Amygdala (tissue), 56 donors: ENCODE measurements around the gene RPL4.
"Not testable (repeated sequence)": the region's sequence is repeated elsewhere in the genome, so short reads cannot be mapped to it uniquely, and the experiment has no call there.

Experiments used
- DNase-seq, 56 donors: peaks; one replicate each; lab custom pipeline; 2025; lab: John Stamatoyannopoulos, UW

Gene RPL4

DNA sequence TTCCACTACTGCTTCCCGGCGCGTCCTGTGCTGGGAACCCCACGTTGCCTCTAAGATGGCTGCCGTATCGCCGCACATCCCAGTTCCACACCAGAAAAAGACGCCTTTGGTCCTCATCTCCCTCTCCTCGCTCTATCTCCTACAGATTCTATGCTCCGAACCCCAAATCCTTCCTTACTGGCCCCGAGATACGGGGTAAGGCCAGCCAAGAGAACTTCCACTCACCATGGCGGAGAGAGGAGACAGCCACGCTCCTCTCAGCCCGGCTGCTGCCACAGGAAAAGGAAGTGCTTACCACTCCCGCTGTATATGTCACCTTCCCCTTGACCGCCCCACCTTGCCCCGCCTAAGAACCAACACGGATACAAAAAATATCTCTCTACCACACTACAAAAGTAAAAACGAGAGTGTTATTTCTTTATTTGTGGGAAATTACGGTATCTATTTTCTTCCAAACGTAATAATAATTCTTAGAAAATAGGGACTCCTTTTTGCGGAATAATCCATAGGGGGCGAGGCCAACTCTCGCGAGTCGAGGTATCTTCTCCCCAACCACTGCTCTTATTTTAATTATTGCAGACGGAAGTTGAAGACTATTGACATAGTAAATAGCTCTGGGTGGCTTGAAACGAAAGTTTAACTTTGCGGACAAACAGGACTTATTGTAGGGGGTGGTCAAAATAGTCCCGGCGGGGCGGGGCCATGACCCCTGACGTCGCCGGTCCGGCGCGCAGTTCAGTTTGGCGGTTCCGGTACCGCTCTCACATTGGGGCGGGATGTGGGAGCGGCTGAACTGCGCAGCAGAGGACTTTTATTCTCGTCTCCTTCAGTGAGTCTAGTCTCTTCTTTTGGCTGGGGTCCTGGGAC lies at the start of gene RPL4, which contains the start of gene ZWILCH:
TSS of gene RPL4 (minus strand) at position 293 of the 867 bp plus-strand sequence. CDS start at position 228, 65 bp downstream.
TSS of gene ZWILCH (plus strand) at position 764 of the 867 bp plus-strand sequence. CDS start at position 777, 13 bp downstream.
- peak; percentile 4 to 79 (median 52) for DNase-seq

DNA sequence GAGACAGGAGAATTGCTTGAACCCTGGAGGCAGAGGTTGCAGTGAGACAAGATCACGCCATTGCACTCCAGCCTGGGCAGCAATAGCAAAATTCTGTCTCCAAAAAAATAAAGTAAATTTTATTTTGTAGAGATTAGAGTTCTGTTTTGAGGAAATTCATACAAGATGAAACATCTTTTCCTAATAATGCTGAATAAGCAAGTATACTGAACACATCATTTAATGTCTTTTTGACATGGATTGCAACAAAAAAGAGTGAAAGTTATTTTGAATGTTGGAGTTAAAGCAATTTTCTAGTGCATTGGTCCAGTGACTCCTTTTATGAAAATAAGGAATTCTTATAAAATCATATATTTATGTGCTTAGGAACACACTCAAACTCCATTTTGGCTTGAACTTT lies 40.6 kb upstream of the RPL4 start:
- no peak for DNase-seq

DNA sequence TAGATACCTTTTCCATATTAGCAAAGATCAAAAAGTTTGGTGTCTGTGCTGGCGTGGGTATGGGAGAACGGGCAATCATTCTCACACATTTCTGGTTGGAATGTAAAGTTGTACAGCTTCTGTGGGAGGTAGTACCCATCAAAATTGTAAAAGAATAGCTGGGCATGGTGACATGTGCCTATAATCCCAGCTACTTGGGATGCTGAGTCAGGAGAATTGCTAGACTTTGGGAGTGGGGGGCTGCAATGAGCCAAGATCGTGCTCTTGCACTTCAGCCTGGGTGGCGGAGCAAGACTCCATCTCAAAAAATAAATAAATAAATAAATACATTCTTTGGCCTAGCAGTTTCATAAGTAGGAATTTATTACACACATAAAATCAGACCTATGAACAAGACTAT lies 38.2 kb upstream of the RPL4 start:
- no peak for DNase-seq

DNA sequence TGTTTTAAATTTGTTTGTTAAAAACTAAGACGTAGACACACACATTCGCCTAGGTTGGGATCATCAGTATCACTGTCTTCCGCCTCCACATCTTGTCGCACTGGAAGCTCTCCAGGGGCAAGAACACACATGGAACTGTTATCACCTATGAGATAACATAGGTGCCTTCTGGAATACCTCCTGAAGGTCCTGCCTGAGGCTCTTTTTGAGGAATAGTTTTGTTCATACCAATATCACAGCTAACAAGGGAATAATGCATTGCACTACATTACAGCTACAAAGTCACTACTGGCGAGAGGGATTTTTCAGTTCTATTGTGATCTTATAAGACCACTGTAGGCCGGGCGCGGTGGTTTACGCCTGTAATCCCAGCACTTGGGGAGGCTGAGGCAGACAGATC lies 30.4 kb upstream of the RPL4 start:
- DNase-seq, result no peak

DNA sequence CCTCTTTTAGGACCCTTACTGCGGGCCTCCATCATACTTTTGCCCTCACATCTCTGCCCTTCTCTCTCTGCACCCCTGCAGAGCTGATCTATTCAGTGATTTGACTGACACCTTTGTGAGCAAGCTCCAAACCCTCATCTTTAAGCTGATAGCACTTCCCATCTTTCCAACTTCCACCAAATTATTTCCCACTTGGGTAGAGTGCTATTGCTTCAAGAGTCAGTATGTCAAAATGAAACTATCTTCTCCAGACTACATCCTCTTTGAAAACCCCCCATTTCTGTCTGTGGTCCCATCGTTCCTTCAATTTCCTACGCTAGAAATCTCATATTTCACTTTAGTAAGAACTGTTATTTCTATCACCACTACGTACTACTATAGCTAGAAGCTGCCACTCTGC lies 20.2 kb upstream of the RPL4 start:
- DNase-seq, result no peak

DNA sequence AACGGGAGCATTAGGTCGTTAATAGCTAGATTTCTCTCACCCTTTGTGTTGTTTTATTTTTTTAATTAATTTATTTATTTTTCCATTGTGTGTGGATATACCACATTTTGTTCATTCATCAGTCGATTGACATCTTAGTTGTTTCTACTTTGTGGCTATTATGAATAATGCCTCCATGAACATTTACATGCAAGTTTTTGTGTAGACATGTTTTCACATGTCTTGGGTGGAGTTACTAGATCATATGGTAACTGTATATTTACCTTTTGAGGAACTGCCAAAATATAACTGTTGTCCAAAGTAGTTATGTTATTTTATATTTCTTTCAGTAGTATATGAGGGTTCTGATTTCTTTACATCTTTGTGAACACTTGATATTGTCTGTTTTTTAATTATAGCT lies 19.3 kb upstream of the RPL4 start:
- no peak for DNase-seq

DNA sequence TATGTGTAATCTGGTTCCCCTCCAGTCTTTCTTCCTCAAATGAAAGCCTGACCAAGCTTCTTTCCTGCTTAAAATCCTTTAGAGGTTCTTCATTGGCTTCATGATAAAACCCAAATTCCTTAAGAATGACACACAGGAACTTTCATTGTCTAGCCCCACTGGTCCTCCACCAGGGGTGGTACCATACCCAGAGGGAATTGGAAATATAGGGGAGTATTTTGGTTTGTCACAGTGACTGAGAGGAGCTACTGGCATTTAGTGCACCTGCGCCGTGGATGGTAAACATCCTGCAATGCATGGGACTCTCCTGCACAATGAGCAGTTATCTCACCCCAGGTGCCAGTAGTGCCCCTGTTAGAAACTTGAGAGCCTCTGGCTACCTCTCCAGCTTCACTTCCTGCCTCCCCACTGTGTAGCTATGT lies 11.3 kb upstream of the RPL4 start:
- no peak for DNase-seq

DNA sequence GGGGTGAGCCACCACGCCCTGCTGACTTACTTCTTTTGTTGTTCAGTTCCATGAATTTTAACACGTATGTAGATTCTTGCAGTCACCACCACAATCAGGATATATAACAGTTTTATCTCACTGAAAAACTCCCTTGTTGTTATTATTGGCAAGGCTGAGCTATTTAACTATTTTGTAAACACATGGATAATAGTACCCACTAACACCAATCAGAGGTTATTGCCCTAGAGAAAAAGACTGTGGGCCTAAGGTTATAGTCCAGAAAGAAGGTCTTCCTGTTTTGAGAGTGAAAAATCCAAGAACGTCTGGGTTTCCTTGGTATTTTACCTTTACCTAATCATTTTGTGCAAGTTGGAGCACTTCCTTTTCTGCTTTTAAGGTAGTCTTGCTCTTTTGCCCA lies 9.9 kb upstream of the RPL4 start:
- DNase-seq, result no peak

DNA sequence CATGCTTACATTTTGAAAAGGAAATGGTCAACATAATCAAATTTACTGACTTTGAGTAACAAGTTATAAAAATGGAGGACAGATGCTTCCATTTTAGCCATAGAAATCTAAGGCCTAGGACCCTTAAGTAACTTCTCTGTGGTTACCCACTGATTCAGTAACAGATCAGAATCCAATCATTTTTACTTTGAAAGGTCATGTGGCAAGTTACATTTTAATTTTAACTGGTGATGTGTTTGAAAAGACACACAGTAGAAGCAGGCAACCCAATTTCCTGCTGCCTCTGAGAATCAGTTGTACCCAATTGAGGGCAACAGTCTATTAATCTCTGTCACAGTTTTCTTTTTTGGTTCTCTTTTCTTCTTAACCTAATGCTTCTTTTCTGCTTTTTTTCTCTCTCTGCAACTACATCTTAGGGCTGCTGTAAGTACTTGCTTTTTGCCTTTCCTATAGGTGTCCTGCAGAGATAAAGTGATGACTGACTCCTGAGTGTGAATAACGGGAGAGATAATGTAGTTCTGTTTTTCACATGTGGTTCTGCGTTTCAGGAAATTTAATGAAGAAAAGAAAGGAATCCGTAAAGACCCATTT lies 3.7 kb upstream of the RPL4 start:
- no peak for DNase-seq

DNA sequence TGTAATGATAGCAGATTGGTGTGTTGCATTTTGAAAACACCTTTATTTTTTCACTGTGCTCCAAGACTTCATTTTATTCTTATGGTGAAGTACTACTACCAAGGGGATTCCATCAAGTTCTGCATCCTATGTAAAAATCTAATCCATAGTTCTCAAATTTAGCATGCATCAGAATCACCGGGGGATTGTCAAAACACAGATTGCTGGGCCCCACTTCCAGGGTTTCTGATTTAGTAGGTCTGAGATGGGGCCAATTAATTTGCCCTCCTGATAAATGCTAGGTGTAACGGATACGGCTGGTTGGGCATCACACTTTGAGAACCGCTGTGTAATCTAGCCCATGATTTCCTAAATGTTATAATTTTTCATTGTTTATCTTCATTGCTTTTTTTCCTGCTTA lies 1.2 kb upstream of the RPL4 start:
- no peak for DNase-seq

DNA sequence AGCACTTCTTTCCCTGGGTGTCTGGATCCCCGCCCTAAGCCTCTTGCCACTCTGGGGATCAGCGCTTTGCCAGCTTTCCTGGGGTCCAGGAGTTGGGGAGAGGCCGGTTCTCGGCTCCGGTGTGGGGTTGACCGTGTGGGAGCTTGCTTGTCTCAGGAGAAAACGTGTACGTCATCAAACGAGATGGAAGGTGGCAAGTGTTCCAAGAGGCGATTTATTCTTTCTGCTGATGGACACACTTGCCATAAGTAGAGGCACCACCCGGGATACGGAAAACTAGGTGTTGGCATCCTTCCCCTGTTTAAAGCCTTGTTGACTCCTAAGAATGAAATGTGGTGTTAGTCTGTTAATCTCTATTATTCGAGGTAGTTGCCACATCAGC lies 766 bp upstream of the RPL4 start:
- DNase-seq, result peak in 1 of 56 donors; percentile 58

DNA sequence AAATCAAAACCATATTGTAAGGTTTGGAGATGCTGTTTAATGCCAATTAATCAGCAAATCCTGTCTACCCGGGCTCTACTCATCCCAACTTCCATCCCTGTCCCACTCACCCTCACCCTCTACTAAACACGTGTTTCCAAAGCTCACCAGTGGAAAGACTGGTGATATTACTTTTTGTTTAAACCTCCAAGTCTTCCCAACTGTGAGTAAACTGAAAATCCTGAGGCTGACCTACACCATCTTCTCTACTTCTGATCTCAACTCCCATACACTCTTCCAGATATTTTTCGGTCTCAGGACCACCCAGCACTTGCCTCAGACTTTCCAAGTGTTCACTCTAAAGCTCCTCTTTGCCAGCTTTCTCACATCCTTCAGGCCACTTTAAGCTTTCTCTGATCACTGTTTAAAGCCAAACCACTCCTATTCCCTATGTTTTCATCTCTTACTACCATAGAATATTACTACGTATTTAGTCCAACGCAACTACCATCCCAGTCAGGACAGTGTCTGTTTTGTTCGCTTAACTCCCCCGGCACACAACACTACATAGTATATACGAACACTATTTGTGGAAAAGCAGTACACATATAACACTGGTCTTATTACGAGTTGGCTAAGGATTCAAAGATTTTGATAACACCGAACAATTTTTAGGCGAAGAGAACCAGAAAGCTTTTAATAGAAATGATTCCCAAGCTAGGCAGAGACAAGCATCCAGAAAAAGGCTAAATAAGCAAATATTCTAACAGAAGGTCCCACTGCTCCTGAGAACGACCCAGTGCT lies 684 bp downstream of the RPL4 start:
- DNase-seq, result no peak

DNA sequence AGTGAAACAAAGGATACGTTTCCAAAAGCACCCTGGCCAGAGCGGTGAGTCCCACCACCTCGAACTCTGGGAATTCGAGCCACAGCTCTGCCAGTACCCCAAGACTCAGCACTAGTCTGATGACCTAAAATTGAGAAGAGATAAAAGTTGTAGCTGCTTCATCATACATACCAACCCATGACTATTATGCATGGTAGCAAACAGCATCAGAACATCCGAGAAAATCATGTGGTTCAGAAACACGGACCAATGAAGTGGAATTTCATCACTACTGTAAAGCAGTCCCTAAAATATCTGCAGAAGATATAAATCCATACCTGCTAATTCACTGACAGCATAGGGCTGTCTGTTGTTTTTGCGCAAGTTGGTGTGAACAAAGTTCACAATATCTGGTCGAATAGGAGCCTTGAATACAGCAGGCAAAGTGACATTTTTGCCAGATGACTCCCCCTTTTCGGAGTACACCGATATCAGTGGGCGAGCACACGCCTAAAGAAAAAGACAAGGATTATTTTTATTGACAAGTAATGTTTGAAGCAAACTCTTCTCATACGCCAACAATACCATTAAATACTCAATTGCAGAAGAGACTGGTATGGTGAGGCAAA lies 1.5 kb downstream of the RPL4 start:
- not testable (repeated sequence) for DNase-seq

DNA sequence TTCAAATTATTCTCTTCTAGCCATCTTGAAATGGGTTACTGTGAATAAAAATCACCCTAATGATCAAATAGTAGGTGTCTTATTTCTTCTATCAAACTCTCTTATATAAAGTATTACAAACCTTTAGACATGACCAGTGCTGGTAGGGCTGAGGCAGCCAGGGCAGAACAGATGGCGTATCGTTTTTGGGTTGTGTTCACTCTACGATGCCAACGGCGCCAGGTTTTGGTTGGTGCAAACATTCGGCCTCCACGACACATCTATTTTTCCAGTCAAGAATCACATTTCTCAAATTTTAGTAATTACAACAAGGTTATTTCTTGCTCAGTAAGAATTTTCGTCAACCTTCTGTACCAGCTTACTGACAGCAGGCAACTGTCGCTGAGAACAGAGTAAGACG lies 2.2 kb downstream of the RPL4 start:
- no peak for DNase-seq

DNA sequence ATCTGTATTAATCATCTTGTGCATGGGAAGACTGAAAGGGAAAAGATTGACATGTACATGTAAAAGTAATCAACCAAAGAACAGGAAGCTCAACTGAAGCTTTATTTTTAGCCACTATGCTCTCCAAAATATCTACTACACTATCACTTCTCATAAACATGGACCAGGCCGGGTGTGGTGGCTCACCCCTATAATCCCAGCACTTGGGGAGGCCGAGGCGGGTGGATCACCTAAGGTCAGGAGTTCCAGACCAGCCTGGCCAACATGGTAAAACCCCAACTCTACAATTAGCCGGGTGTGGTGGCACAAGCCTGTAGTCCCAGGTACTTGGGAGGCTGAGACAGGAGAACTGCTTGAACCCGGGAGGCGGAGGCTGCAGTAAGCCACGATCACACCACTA lies 4.3 kb downstream of the RPL4 start:
- DNase-seq, result not testable (repeated sequence)

DNA sequence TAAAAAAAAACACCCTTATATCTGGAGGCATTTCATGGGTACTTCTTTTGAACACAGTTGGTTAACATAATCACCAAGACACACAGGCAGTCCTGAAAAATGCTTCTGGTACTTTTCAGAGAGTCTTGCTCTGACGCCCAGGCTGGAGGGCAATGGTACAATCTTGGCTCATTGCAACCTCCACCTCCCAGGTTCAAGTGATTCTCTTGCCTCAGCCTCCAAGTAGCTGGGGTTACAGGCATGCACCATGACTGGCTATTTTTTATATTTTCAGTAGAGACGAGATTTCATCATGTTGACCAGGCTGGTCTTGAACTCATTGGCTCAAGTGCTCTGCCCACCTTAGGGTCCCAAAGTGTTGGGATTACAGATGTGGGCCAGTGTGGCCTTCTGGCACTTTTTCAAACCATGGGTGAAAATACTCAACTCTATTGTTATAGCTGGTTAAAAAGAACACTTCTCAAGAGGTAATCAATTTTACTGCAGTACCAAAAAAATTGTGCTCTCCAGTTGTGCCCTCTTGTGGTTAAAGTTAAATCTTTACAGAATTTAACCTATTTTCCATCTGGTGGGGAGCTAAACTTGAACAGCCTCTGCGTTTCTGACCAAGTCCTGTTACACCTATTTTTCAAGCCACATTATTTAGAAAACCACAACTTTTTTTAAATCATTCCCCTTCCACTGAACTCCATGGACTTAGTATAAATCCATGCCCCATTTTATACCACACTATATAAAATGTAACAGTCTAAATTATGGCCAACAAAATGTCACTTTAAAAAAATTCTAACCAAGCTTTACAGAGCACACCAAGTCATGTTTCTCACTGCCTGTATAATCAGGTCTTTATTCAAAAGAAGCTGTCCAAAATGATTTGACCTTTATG lies 5.9 kb downstream of the RPL4 start:
- no peak for DNase-seq

DNA sequence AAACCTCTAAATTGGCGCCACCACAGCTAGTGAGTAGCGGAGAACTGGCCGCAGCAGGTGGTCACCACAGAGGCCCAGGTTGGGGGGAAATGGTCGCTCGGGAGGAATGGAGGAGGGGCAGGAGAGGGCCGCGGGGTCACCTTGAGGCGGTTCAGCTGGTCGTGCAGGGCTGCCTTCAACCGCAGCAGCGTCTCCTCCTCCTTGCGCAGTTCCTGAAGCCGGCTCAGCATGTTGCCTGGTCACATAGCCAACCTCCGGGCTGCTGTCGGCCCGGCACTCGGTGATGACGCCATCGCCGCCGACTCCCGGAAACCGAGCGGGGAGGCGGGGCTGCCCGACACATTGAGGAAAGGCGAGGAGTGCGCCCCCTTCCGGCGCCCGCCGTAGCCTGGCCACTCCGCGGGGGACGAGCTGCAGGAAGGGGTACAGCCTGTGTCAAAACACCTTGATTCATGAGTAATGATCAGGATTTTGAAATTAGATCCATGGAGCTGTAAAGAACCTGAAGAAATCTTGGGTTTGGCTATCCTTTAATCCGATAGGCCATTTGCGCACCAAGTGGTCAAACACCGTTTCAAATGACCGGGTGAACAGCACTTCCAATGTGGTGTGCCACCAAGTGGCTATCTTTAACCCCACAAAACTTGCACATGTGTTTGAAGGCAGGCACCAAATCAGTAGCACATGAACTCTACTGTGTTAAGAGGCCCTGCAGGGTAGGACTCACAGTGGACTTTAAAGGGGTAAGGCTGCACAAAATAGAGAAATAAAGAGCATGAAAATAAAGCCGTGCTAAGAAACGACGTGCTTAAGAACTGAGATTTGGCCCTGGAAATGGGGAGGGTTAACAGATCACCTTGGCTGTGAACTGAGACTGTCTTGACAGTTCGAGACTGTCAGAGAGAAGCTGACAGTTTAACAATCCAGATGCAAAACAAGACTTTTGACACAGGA lies 6.9 kb downstream of the RPL4 start, which contains the start of gene SNAPC5:
TSS of gene SNAPC5 (minus strand) at position 261 of the 954 bp plus-strand sequence. CDS start at position 230, 31 bp downstream.
- DNase-seq, result peak; percentile 63 to 98 (median 87)

DNA sequence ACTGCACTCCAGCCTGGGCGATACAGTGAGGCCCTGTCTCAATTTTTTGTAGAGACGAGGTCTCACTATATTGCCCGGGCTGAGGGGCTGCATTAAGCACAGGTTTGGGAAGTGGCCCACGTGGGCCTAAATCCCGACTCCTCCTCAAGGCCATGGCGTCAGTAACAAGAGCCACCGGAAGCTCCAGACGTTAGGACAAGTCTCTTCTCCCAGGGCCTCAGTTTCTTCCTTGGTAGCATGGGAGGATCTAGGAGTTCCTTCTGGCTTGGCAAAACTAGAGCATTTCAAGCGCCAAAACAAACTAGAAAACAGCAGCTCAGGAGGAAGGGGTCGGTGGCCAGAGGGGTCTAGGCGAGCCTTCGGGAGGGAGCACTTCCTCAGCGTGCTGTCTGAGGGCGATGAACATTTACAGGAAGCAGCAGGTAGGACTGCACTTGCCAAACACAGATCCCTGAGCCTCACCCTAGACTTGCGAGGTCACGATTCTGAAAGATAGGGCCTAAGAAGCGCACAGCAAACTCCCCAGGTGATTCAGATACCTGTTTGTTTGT lies 7.6 kb downstream of the RPL4 start:
- no peak for DNase-seq
